Stimulated activated CD8-positive, alpha-beta memory T cell treated with anti-CD3 and anti-CD28 coated beads, Interleukin-12 subunit alpha, Interleukin-12 subunit beta, amount 100 ng/mL, for 24 hours (primary cell): ENCODE data around the gene EP400.
"Not testable (repeated sequence)": the region's sequence is repeated elsewhere in the genome, so short reads cannot be mapped to it uniquely, and the experiment has no call there.

Experiments used
- DNase-seq: peaks from one replicate; pipeline ENCODE4 v3.0.0-alpha.2; 2020; ENCODE audit errors: extremely low read depth

The EP400 gene

DNA sequence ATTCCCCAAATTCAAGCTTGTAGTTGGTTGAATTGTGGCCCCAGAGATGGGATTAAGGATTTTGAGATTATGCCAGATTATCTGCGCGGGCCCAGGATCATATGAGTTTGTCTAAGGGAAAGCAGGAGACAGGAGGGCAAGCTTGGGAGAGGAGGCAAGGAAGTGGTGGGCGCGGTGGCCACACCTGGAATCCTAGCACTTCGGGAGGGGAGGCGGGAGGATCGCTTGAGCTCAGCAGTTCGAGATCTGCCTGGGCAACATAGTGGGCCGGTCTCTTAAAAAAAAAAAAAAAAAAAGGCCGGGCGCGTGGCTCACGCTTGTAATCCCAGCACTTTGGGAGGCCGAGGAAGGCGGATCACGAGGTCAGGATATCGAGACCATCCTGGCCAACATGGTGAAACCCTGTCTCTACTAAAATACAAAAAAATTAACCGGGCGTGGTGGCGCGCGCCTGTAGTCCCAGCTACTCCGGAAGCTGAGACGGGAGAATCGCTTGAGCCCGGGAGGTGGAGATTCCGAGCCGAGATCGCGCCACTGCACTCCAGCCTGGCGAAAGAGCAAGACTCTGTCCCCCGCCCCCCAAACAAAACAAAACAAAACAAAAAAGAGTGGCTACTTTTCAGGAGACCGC, 21.5 kb upstream of the EP400 start:
- no peak for DNase-seq

DNA sequence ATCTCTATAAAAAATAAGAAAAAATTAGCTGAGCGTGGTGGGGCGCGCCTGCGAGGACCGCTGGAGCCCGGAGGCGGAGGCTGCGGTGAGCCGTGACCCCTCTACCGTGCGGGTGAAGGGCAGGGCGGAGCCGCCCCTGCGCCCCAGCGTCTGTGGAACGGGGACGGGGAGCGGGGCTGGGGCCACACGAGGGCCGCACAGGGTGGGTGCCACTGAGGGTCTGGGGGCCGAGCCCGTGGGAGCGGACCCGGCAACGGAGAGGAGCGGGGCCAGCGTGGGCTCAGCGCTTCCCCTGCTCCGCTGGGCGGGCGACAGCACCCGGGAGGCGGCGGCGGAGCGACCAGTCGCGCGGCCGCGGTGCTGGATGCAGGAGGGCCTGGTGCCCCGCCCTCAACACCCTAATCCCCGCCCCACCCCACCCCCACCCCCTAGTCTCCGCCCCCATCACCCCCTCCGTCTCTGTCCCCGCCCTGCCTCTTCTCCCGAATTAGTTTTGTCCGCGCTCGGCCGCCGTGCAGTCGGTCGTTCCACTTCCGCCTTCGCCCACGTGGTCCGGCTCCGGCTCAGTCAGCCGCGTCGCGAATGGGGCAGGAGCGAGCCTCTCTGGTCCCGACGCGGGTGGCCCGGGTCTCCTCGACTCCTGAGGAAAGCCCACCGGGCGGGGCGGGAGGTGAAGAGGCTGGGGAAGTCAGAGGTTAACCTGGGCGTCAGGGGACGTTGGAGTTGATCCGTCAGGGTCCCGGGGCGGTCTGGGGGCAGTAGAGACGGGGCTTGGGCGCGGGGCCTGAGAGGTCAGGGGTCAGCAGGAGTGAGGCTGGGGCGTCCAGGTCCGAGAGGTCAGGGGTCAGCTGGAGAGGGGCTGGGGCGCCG, 20.8 kb upstream of the EP400 start, which contains the start of gene PUS1:
Gene PUS1 (plus strand): TSS at position 566 of the 870 bp plus-strand sequence. CDS start 447 bp downstream, outside the sequence.
- peak; percentile 77 for DNase-seq

DNA sequence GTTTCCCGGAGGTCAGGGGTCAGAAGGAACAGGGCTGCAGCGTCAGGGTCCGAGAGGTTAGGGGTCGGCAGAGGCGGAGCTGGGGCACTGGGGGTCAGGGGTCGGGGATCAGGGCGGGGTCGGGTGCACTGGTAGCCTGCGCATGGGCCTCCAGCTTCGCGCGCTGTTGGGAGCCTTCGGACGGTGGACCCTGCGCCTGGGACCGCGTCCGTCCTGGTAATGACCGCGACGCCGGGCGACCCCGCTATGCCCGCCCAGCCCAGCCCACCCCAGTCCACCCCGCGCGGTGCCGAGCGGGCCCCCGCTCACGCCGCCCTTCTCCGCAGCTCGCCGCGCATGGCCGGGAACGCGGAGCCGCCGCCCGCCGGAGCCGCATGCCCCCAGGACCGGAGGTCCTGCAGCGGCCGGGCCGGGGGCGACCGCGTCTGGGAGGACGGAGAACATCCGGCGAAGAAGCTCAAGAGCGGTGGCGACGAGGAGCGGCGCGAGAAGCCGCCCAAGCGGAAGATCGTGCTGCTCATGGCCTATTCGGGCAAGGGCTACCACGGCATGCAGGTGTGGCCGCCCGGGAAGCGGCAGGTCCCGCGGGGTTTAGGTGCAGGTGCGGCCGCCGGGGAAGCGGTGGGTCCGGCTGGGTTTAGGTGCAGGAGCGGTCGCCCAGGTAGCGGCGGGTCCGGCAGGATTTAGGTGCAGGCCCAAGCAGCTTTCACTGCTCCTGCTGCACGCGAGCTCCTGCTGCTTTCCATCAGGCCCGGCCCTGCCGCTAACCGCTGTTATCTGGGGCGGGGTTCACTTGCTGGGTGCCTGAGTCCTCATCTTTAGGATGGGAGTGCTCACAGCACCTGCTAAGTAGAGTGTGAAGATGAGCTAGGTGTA, 19.9 kb upstream of the EP400 start:
- DNase-seq: no peak

DNA sequence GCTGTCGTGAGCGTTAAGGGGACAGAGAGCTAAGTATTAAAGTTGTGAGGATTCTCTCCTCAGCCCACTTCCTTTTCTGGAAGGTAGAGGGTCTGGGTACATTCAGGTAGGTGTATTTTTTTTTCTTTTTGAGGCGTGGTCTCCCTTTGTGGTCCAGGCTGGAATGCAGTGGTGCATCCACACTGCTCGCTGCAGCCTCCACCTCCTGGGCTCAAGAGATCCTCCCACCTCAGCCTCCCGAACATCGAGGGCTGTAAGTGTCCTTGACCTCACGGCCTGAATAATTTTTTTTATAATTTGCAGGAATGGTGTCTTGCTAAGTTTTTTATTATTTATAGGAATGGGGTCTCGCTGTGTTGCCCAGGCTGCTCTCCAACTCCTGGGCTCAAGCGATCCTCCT, 19.2 kb upstream of the EP400 start:
- DNase-seq: no peak

DNA sequence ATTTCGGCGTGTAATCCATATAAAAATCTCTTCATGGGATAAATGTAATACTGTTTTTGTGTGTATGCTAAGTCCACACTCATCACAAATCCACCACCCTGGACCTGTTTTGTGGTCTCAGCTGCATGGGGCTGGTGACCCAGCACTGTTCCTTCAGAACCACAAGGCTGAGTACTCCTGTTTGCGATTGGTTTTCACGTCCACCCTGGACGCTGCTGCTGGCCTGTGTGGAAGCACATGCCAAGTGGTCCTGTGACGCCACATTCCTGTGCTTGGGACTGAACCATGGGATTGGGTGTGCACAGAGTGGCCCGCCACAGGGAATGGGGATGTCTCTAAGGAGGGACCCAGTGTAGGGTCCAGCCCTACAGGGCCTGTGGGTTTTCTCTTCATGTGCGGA, 16.4 kb upstream of the EP400 start:
- no peak for DNase-seq

DNA sequence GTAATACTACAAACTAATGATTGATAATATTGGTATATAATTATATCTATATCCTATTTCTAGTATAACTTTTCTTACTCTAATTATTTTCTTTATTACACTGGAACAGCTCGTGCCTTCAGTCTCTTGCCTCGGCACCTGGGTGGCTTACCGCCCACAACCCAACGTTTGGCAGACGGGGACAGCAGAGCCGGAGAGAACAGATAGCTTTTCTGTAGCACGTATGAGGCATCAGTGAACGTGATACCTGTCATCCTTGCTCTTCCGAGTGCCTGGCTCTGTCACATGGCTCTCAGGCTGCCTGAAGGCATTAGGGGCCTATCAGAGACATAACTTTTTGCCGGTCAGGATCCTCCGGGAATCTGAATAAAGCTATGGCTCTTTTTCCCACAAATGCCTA, 15.2 kb upstream of the EP400 start:
- DNase-seq: no peak

DNA sequence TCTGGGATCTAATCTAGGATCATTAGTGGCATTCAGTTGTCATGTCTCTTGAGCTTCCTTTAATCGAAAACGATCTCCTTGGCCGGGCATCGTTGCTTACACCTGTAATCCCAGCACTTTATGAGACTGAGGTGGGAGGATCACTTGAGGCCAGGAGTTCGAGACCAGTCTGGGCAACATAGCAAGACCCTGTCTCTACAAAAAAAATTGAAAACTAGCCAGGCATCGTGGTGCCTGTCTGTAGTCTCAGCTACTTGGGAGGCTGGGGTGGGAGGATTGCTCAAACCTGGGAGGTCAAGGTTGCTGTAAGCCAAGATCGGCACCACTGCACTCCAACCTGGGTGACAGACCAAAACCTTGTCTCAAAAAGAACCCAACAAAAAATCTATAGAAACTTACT, 11.7 kb upstream of the EP400 start:
- no peak for DNase-seq

DNA sequence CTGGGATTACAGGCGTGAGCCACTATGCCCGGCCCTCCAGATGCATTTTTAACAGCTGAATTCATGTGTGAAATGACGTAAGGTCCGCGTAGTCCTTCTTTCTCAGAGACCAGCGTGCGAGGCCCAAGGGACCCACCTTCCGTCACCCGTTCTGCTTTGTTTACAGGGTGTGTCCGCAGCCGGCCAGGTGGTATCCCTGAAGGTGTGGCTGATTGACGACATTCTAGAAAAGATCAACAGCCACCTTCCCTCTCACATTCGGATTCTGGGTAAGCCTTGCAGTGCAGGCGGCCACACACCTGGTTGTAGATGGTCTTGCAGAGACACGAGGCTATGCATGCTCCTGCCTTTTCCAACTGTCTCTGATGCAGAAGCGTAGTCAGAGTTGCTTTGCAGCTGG, 10.7 kb upstream of the EP400 start:
- DNase-seq: no peak

DNA sequence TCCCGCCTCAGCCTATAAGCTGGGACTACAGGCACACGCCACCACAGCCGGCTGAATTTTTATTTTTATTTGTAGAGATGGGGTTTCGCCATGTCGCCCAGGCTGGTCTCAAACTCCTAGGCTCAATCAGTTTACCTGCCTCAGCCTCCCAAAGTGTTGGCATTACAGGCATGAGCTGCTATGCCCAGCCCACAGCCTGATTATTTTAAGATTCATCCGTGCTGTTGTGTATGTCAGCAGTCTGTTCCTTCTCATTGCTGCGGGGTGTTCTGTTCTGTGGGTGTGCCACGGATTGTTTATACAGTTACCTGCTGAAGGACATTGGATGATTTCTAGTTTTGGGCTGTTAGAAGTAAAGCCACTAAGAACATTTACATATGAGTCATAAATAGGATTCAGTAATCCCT, 9.6 kb upstream of the EP400 start:
- DNase-seq: no peak

DNA sequence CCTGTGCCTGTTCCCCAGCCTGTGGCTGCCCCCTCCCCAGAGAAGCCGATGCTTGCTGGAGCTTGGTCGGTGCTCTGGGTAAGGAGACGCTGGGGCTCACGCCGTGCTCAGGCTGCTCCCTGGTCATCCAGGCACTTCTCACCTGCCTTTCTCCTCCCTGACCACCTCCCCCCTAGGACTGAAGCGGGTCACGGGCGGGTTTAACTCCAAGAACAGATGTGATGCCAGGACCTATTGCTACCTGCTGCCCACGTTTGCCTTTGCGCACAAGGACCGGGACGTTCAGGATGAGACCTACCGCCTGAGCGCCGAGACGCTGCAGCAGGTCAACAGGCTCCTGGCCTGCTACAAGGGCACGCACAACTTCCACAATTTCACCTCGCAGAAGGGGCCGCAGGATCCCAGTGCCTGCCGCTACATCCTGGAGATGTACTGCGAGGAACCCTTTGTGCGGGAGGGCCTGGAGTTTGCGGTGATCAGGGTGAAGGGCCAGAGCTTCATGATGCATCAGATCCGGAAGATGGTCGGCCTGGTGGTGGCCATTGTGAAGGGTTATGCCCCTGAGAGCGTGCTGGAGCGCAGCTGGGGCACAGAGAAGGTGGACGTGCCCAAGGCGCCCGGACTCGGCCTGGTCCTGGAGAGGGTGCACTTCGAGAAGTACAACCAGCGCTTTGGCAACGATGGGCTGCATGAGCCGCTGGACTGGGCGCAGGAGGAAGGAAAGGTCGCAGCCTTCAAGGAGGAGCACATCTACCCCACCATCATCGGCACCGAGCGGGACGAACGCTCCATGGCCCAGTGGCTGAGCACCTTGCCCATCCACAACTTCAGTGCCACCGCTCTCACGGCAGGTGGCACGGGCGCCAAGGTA, 8.4 kb upstream of the EP400 start:
- DNase-seq: no peak

DNA sequence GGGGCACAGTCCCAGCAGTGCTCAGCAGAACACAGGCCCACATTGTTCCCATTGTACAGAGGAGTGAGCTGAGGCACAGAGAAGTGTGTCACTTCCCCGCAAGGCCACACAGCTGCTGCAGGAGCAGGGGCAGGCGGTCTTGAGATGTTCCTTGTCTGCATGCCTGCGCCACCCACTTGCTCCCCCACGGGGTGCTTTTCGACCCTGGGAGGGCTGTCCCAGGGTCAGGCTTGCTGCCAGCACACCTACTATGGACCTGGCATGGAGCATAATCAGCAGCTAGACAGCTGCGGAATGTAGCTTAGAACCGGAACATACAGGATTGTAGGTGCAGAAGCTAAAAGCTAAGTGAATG, 7.8 kb upstream of the EP400 start:
- DNase-seq: no peak

DNA sequence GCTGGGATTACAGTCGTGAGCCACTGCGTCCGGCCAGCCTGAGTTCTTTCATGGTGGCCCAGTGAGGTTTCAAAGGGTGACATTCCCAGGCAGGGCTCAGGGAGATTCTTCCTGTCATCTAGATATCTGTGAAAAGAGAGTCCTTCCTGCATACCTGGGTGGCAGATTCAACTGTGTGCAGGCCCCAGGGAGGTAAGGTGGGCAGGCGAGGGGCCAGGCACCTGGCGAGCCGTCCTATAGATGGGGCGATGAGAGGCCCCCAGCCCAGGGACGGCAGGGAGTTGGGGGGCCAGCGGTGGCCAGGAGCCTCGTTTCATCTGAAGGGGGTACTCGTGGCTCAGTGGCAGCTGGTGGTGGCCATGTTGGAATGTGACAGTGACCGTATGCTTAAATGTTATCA, 7.1 kb upstream of the EP400 start:
- no peak for DNase-seq

DNA sequence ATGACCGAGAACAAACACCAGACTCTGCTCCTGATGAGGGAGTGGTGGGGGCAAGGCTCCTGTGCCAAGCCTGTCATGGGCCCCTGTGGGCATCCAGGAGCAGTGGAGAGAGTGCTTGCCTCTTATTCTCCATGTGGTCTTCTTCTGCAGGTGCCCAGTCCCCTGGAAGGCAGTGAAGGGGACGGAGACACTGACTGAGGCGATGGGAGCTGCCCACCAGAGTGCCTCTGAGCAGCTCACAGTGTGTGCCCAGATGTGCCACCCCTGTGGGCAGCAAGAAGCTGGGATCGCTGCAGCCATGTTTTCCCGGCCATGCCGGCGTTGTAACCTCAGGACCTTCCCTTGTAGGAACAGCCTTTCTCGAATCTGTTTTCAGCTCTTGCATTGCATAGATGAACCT, 6.4 kb upstream of the EP400 start:
- no peak for DNase-seq

DNA sequence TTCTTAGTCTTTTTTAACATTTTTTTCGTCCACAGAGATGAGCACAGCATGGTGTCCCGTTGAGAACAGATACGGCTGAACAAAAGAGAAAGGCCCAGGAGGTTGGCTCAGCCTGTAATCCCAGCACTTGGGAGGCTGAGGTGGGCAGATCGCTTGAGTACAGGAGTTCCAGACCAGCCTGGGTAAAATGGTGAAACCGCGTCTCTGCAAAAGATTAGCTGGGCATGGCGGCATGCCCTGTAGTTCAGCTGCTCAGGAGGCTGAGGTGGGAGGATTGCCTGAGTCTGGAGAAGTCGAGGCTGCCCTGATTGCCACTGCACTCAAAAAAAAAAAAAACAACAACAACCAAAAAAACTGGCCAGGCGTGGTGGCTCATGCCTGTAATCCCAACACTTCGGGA, 5.9 kb upstream of the EP400 start:
- no peak for DNase-seq

DNA sequence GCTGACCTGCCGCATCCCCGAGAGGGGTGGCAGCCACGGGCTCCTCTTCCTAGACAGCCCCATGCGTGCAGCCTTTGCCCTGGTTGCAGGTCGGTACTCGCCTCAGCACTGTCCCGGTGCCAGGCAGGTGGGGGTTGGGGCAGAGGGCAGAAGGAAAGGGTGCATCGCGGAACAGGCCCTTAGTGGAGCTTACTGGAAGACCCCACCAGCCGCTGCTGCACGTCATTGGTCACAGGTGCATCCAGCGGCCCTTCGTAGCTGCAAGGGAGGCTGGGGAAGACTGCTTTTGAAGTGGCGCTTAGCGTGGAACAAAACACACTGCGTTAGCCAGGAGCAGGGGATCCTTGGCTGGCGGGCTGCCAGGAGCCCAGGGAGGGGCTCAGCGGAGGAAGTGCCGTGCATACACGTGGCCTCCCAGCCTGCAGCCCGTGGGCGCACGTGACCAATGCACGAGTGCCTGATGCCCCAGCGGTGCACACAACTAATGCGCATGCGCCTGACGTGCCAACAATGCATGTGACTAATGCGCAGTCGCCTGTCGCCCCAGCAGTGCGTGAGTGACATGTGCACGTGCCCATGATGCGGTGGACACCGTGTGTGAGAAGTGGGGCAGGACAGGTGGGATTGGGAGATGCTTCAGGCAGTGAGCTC, 5.0 kb upstream of the EP400 start:
- no peak for DNase-seq

DNA sequence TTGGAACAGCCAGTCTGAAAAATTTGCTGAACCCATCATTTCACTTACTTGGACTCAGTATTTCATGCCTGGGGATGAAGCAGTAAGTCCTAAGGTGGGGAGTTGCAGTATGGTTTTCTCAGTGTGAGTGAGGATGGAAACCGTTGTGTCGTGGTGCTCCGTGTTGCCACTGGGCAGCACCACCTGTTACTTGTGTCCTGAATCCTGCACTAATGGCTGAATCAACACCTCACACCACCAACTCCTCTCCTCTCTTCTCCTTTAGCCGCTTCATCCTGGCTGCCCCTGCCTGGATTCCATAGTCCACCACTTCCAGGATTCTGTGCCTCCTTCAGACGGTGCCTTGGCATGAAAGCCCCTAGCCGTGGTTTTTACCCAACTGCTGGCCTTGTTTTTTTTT, 3.0 kb upstream of the EP400 start:
- DNase-seq: no peak

DNA sequence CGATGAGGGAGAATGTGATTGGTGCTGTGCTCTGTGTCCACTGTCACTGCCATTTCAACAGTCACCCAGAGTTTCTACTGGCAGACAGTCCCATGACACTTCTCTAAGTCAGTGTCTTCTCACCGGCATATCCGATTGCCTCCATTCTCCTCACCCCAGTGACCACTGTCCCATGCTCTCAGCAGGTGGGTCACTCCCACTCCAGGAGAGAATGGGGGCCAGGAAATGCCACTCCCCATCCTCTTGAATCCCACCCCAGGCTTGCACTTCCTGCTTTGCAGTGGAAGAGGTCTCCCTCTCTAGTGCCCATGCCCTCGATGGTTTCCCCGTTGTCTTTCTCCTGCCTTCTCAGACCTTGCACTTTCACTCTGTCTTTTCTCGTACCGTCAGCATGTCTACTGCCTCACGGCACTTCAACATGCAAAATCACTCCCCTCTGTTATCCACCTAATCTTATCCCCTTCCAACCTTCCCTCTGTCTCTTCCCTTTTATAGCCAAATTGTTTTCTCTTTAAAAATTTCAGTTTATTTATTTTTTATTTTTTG, 2.2 kb upstream of the EP400 start:
- DNase-seq: no peak

DNA sequence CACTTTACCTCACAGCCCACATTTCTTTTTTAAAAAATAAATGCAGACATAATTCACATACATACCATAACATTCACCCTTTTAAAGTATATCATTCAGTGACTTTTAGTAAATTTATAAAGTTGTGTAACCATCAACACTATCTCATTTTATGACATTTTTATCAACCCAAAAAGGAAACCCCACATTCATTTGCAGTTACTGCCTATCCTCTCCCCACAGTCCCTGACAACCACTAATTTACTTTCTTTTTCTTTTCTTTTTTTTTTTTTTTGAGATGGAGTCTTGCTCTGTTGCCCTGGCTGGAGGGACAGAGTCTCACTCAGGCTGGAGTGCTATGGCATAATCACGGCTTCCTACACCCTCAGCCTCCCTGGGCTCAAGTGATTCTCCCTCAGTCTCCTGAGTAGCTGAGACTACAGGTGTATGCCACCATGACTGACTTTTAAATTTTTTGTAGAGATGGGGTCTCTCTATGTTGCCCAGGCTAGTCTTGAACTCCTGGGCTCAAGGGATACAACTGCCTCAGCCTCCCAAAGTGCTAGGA, 1.5 kb upstream of the EP400 start:
- DNase-seq: no peak

DNA sequence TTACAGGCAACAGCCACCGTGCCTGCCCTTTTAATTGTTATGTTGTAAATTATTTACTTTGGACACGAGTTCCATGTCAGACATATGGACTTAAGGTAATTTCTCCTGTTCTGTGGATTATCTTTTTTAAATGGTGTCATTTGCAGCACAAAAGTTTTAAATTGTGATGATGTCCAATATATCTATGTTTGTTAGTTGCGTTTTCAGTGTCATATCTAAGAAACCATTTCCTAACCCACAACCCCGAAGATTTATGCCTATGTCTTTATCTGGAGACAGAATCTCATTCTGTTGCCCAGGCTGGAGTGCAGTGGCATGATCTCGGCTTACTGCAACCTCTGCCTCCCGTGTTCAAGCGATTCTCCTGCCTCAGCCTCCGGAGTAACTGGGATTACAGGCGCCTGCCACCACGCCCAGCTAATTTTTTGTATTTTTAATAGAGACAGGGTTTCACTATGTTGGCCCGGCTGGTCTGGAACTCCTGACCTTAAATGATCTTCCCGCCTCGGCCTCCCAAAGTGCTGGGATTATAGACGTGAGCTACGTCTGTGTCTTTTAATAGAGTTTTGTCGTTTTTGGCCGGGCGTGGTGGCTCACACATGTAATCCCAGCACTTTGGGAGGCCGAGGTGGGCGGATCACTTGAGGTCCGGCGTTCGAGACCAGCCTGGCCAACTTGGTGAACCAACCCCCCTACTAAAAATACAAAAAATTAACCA, 870 bp upstream of the EP400 start:
- DNase-seq: not testable (repeated sequence)
